ENCODE measurements around the gene EBP. TPM values are rescaled to one million over a fixed set of nuclear protein-coding genes. Genes with fewer than 3 reads are reported as not detected.

The EBP gene
- total RNA-seq, 1 experiment from 2014 or later: 141 TPM

GRCh38 chrX:48514868-48515460, 6.6 kb upstream of the EBP start:
- no peaks in the 10 kb centered on the region for H3K36me3 ChIP-seq (ENCODE audit: control insufficient read depth, insufficient read depth, low read length)
- no TSS peak for BruUV-seq (replicated peaks)
- intact Hi-C loops (cut with micrococcal nuclease; ENCODE audit: unreplicated experiment): no loop called here

GRCh38 chrX:48515842-48516241, 5.8 kb upstream of the EBP start:
- intact Hi-C loops (cut with micrococcal nuclease; ENCODE audit: unreplicated experiment): no loop called here
- CTCF ChIA-PET: no interaction called here
- Histone ChIP-seq H3K36me3 (ENCODE audit: control insufficient read depth, insufficient read depth, low read length) (no peaks in the 10 kb centered on the region), H3K4me1 (no peaks in the 10 kb centered on the region), H3K9me3 (no peaks in the 10 kb centered on the region), H3K4me3 (ENCODE audit: low read depth, low read length) (no peak overlapping the region), H3K27me3 (replicated peaks; ENCODE audit: control insufficient read depth, insufficient read depth, low read length) (no peaks in the 10 kb centered on the region)
- Mint-ChIP-seq H3K4me1 (ENCODE audit: low read depth, unreplicated experiment) (peaks cover 5% of the 10 kb centered on the region), H3K27ac (ENCODE audit: unreplicated experiment) (no peak overlapping the region), H3K9me3 (ENCODE audit: unreplicated experiment) (no peaks in the 10 kb centered on the region), H3K36me3 (ENCODE audit: insufficient read depth, unreplicated experiment) (peaks cover 4% of the 10 kb centered on the region), H3K27me3 (ENCODE audit: insufficient read depth, unreplicated experiment) (no peaks in the 10 kb centered on the region), H3K4me3 (ENCODE audit: unreplicated experiment) (no peak overlapping the region)
- BruUV-seq (replicated peaks): no TSS peak
- TF ChIP-seq CTCF (IDR thresholded peaks at IDR 0.05; ENCODE audit: insufficient read depth in 1 of 2, low read depth in 1 of 2, low read length in 1 of 2, severe bottlenecking in 1 of 2, unreplicated experiment in 1 of 2): no peak
- POLR2A ChIA-PET: no interaction called here
- DNase-seq: no peak

More at GRCh38 chrX:48514868-48515460, 6.6 kb upstream of the EBP start:
- Histone ChIP-seq H3K9me3 (no peaks in the 10 kb centered on the region), H3K4me1 (no peaks in the 10 kb centered on the region), H3K27me3 (replicated peaks; ENCODE audit: control insufficient read depth, insufficient read depth, low read length) (no peaks in the 10 kb centered on the region), H3K4me3 (ENCODE audit: low read depth, low read length) (no peak overlapping the region)
- no peak for DNase-seq
- ChIA-PET POLR2A (no interaction called here), CTCF (no interaction called here)
- no peaks in the 10 kb centered on the region for H3K27me3 Mint-ChIP-seq (ENCODE audit: insufficient read depth, unreplicated experiment)
- H3K4me1 Mint-ChIP-seq (ENCODE audit: low read depth, unreplicated experiment): no peaks in the 10 kb centered on the region
- no peaks in the 10 kb centered on the region for H3K9me3 Mint-ChIP-seq (ENCODE audit: unreplicated experiment)
- H3K4me3 Mint-ChIP-seq (ENCODE audit: unreplicated experiment): no peak overlapping the region
- peaks cover 4% of the 10 kb centered on the region for H3K36me3 Mint-ChIP-seq (ENCODE audit: insufficient read depth, unreplicated experiment)
- H3K27ac Mint-ChIP-seq (ENCODE audit: unreplicated experiment): no peak overlapping the region
- TF ChIP-seq CTCF (IDR thresholded peaks at IDR 0.05; ENCODE audit: insufficient read depth in 1 of 2, low read depth in 1 of 2, low read length in 1 of 2, severe bottlenecking in 1 of 2, unreplicated experiment in 1 of 2): no peak

- CTCF ChIA-PET: no interaction called here
- no peaks in the 10 kb centered on the region for H3K9me3 ChIP-seq
- intact Hi-C loops (cut with micrococcal nuclease; ENCODE audit: unreplicated experiment): no loop called here
- no TSS peak for BruUV-seq (replicated peaks)
- Mint-ChIP-seq H3K27ac (ENCODE audit: unreplicated experiment) (no peak overlapping the region), H3K4me3 (ENCODE audit: unreplicated experiment) (no peak overlapping the region), H3K36me3 (ENCODE audit: insufficient read depth, unreplicated experiment) (peaks cover 4% of the 10 kb centered on the region), H3K27me3 (ENCODE audit: insufficient read depth, unreplicated experiment) (no peaks in the 10 kb centered on the region), H3K9me3 (ENCODE audit: unreplicated experiment) (no peaks in the 10 kb centered on the region), H3K4me1 (ENCODE audit: low read depth, unreplicated experiment) (peaks cover 8% of the 10 kb centered on the region)
- no peaks in the 10 kb centered on the region for H3K36me3 ChIP-seq (ENCODE audit: control insufficient read depth, insufficient read depth, low read length)
- no peaks in the 10 kb centered on the region for H3K4me1 ChIP-seq
- no peak for TF ChIP-seq CTCF (IDR thresholded peaks at IDR 0.05; ENCODE audit: insufficient read depth in 1 of 2, low read depth in 1 of 2, low read length in 1 of 2, severe bottlenecking in 1 of 2, unreplicated experiment in 1 of 2)
- no peak for DNase-seq
- no peaks in the 10 kb centered on the region for H3K27me3 ChIP-seq (replicated peaks; ENCODE audit: control insufficient read depth, insufficient read depth, low read length)
- POLR2A ChIA-PET: no interaction called here
- H3K4me3 ChIP-seq (ENCODE audit: low read depth, low read length): no peak overlapping the region
Measured at GRCh38 chrX:48516285-48516684, 5.3 kb upstream of the EBP start.

All from Caco-2 (cell line).